IMR-90 (cell line): ENCODE data around the gene ILDR2. TPM values are rescaled to one million over a fixed set of nuclear protein-coding genes. Genes with fewer than 3 reads are reported as not detected.

Source experiments
- ATAC-seq: fragments of 200-7000 bp; cut with Tn5 transposase; 2 replicates; pipeline ENCODE4 v1.9.1; 2020; ENCODE audit warnings: low read depth, mild to moderate bottlenecking, moderate library complexity
- BruUV-seq: library from RNA; stranded (reverse); fragments of 400-500 nt; replicated peaks from 2 replicates; lab custom pipeline; 2021; lab: Mats Ljungman, UMichigan
- CTCF ChIA-PET: fragments of 300-600 bp; formaldehyde crosslinking; extraction: SDS; loops from one replicate; lab custom pipeline; 2021; ENCODE audit warnings: antibody characterized with exemption; lab: Yijun Ruan, JAX
- POLR2A ChIA-PET: fragments of 300-600 bp; sonication (Branson Sonifier 250); formaldehyde crosslinking; loops from one replicate; lab custom pipeline; 2022; ENCODE audit warnings: antibody characterized with exemption; ENCODE audit not compliant: unreplicated experiment; lab: Charles Lee
- DNase-seq: peaks from one replicate; pipeline ENCODE4 v3.0.0; 2013
- H2AFZ ChIP-seq: replicated peaks from 2 replicates; pipeline ENCODE3; 2013; ENCODE audit warnings: low read length, mild to moderate bottlenecking; ENCODE audit not compliant: poor library complexity
- H2AK5ac ChIP-seq: 2 replicates; pipeline ENCODE4 v1.6.1; 2013; ENCODE audit warnings: low read depth, low read length, inconsistent platforms
- H2AK9ac ChIP-seq: replicated peaks from 2 replicates; pipeline ENCODE3; 2013; ENCODE audit warnings: mild to moderate bottlenecking, low read depth, low read length, moderate library complexity; ENCODE audit not compliant: poor library complexity
- H2BK120ac ChIP-seq: 2 replicates; pipeline ENCODE4 v1.6.1; 2013; ENCODE audit warnings: low read depth, low read length, inconsistent platforms
- H2BK15ac ChIP-seq: 3 replicates; pipeline ENCODE4 v1.6.1; 2013; ENCODE audit warnings: low read depth, low read length, inconsistent platforms
- H2BK20ac ChIP-seq: 2 replicates; pipeline ENCODE4 v1.6.1; 2013; ENCODE audit warnings: low read depth, mild to moderate bottlenecking, inconsistent platforms, low read length, moderate library complexity
- H2BK5ac ChIP-seq: 2 replicates; pipeline ENCODE4 v1.6.1; 2013; ENCODE audit warnings: mild to moderate bottlenecking, low read depth, low read length, inconsistent platforms; ENCODE audit not compliant: poor library complexity, severe bottlenecking
- H3K14ac ChIP-seq: replicated peaks from 2 replicates; pipeline ENCODE4 v1.6.1; 2013; ENCODE audit warnings: low read depth, low read length, inconsistent platforms
- H3K18ac ChIP-seq: 2 replicates; pipeline ENCODE4 v1.6.1; 2013; ENCODE audit warnings: low read depth, low read length, control low read depth
- H3K23ac ChIP-seq: 2 replicates; pipeline ENCODE4 v1.6.1; 2013; ENCODE audit warnings: low read depth, low read length, inconsistent platforms
- H3K27ac ChIP-seq: 2 replicates; pipeline ENCODE4 v1.5.1; 2013; ENCODE audit warnings: mild to moderate bottlenecking, control low read depth, low read length; ENCODE audit not compliant: insufficient read depth
- H3K27me3 ChIP-seq: 2 replicates; pipeline ENCODE4 v1.6.1; 2013; ENCODE audit warnings: low read length; ENCODE audit not compliant: control insufficient read depth, insufficient read depth
- H3K36me3 ChIP-seq: 2 replicates; pipeline ENCODE4 v1.6.1; 2013; ENCODE audit warnings: low read length, mixed read lengths; ENCODE audit not compliant: control insufficient read depth, insufficient read depth
- H3K4ac ChIP-seq: 2 replicates; pipeline ENCODE4 v1.6.1; 2013; ENCODE audit warnings: low read depth, low read length, inconsistent platforms
- H3K4me1 ChIP-seq: 2 replicates; pipeline ENCODE4 v1.6.1; 2013; ENCODE audit warnings: low read length, mixed read lengths; ENCODE audit not compliant: control insufficient read depth, insufficient read depth
- H3K4me2 ChIP-seq: 2 replicates; pipeline ENCODE4 v1.6.1; 2013; ENCODE audit warnings: low read depth, mild to moderate bottlenecking, control low read depth, low read length, moderate library complexity
- H3K4me3 ChIP-seq: 2 replicates; pipeline ENCODE4 v1.5.1; 2013; ENCODE audit warnings: low read depth, mild to moderate bottlenecking, control low read depth, low read length, moderate library complexity; ENCODE audit not compliant: insufficient read depth
- H3K56ac ChIP-seq: 2 replicates; pipeline ENCODE4 v1.6.1; 2013; ENCODE audit warnings: low read length, inconsistent platforms; ENCODE audit not compliant: insufficient read depth; ENCODE audit errors: extremely low read depth
- H3K79me1 ChIP-seq, 2 experiments: 2 replicates each; pipeline ENCODE4 v1.6.1; 2013; ENCODE audit warnings: low read length in 2 of 2, inconsistent platforms in 1 of 2, low read depth in 1 of 2
- H3K9ac ChIP-seq: 2 replicates; pipeline ENCODE4 v1.6.1; 2013; ENCODE audit warnings: low read depth, low read length, control low read depth
- H3K9me1 ChIP-seq: 2 replicates; pipeline ENCODE4 v1.6.1; 2013; ENCODE audit warnings: low read length, inconsistent platforms; ENCODE audit not compliant: insufficient read depth
- H3K9me3 ChIP-seq: 2 replicates; pipeline ENCODE4 v1.6.1; 2013; ENCODE audit warnings: low read length; ENCODE audit not compliant: control insufficient read depth, insufficient read depth
- H4K20me1 ChIP-seq: 2 replicates; pipeline ENCODE4 v1.6.1; 2013; ENCODE audit warnings: low read length, inconsistent platforms; ENCODE audit not compliant: insufficient read depth
- H4K5ac ChIP-seq: 2 replicates; pipeline ENCODE4 v1.6.1; 2013; ENCODE audit warnings: mild to moderate bottlenecking, low read depth, low read length, control low read depth
- H4K8ac ChIP-seq, 2 experiments: 2 replicates each; pipeline ENCODE4 v1.6.1; 2013; ENCODE audit warnings: low read depth in 2 of 2, low read length in 2 of 2, control low read depth in 1 of 2, inconsistent platforms in 1 of 2
- H4K91ac ChIP-seq: 2 replicates; pipeline ENCODE4 v1.6.1; 2013; ENCODE audit warnings: low read depth, low read length, inconsistent platforms; ENCODE audit not compliant: insufficient read depth
- BHLHE40 ChIP-seq: fragments of 150-350 bp; IDR thresholded peaks from 2 replicates; pipeline ENCODE4 v1.6.1; 2016; ENCODE audit warnings: mild to moderate bottlenecking, low read depth, low read length
- FOS ChIP-seq: fragments of 150-350 bp; IDR thresholded peaks from 2 replicates; pipeline ENCODE4 v1.6.1; 2016; ENCODE audit warnings: low read depth, low read length
- WGBS, 2 experiments: methylation state at CpG; one replicate each; pipeline versions ENCODE4 v1.1.5 to v1.1.7; 2013; ENCODE audit warnings: missing lambda C conversion rate in 2 of 2; ENCODE audit not compliant: insufficient read length in 1 of 2; ENCODE audit errors: extremely low coverage in 2 of 2; 5-methylcytosine and 5-hydroxymethylcytosine counted together
- dilution Hi-C: fragments of 300-500 bp; cut with HindIII; formaldehyde crosslinking; loops from one replicate; pipeline ENCODE4 v1.14.3; 2018; ENCODE audit warnings: low sequenced_read_pairs; ENCODE audit not compliant: unreplicated experiment
- in situ Hi-C: fragments of 300-500 bp; cut with MboI; formaldehyde crosslinking; loops from 3 replicates; pipeline ENCODE4 v1.14.3; 2019; ENCODE audit warnings: low sequenced_read_pairs, inconsistent platforms, mixed read lengths
- intact Hi-C: fragments of 100-400 bp; cut with micrococcal nuclease; formaldehyde crosslinking; loops from 2 replicates; pipeline ENCODE4 v1.10.0; 2022
- polyA plus RNA-seq, 3 experiments: library from polyadenylated mRNA; depleted of rRNA; stranded (reverse); fragments of >200 nt; gene quantifications; 2 replicates each; pipeline ENCODE4 v1.2.3, GENCODE V29; 2012; ENCODE audit warnings: low replicate concordance in 1 of 3
- total RNA-seq: library from RNA; depleted of rRNA; stranded (reverse); fragments of >200 nt; gene quantifications from 2 replicates; pipeline ENCODE4 v1.2.3, GENCODE V29; 2012

Gene ILDR2
- total and polyA plus RNA-seq, 2 of the 4 experiments (the other 2 are of a cell fraction): under 0.01 TPM; not detected in 1

DNA sequence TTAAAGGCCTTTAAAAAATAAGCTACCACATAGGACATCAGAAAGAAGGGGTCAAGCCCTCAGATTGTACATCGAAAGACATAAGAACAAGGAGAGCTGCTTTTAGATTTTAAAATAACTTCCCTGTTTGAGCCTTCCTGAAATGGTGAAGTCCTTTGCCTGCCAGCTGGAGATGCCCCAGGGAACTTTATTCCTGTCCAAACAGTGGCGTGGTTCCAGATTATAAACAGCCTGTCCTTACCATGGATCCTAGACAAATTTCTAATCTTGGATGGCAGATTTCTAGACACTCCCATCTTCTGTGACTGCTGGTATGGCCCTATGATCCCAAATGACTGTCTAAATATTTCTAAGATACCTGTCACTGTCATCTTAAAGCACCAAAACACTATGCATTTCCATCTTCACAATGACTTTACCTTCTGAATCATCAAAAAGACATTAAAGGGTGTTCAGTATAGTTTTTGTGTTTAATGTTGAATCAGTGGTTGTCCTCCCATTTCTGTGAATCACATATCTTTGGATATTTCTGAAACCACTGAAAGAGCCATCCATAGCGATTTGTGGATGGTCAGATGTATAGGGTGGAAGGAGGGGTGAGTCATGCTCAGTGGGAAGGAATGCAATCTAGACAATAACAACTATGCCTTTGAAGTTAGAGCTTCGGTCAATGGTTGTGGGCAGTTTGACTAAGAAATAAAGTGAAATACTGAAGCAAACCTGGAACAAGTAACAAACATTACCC, 23.2 kb downstream of the ILDR2 start:
- in situ Hi-C loops (no loop called here), dilution Hi-C loops (no loop called here), intact Hi-C loops (no loop called here)
- Histone ChIP-seq H3K27me3 (peaks cover 17% of the 10 kb centered on the region), H2AK5ac (no peak overlapping the region), H2BK5ac (no peak overlapping the region), H2AFZ (no peak overlapping the region), H3K79me1 (no peaks in the 10 kb centered on the region), H3K9me3 (no peaks in the 10 kb centered on the region), H4K91ac (no peak overlapping the region), H3K18ac (no peak overlapping the region), H3K56ac (no peak overlapping the region), H3K9ac (no peak overlapping the region), H3K4me3 (no peak overlapping the region), H4K20me1 (no peaks in the 10 kb centered on the region), H3K4me1 (no peaks in the 10 kb centered on the region), H4K5ac (no peak overlapping the region), H2BK120ac (no peak overlapping the region), H4K8ac (no peak overlapping the region), H2BK20ac (no peak overlapping the region), H3K9me1 (no peaks in the 10 kb centered on the region), H3K14ac (no peak overlapping the region), H3K36me3 (no peaks in the 10 kb centered on the region), H3K23ac (no peak overlapping the region), H3K27ac (no peak overlapping the region), H2BK15ac (no peak overlapping the region), H3K4me2 (no peak overlapping the region), H2AK9ac (no peak overlapping the region), H3K4ac (no peak overlapping the region)
- peak; percentile 48 for DNase-seq
- ChIA-PET POLR2A (no interaction called here), CTCF (interaction anchor here (1.0 kb wide), 1 partner anchor 42 kb away, joined by 3 read pairs; no protein-coding TSS in a partner anchor)
- 44% methylated on average over 1 of the region's 4 CpGs; no CpG with 5 or more reads in 1 of the 2 experiments for WGBS, 2 experiments
- BruUV-seq: no TSS peak
- ATAC-seq: peak; percentile 37; the same call in 1 of the 2 replicates
- TF ChIP-seq FOS (0 out of 2 replicates have a peak, but pooled peaks have one; percentile 29), BHLHE40 (no peak)
